ENCODE measurements around the gene WDR1.

The WDR1 gene

GRCh38 chr4:10063544-10064300 is 52.9 kb downstream of the WDR1 start:
- Histone ChIP-seq H3K27ac (ENCODE audit: low read length) (no peak overlapping the region), H3K4me1 (ENCODE audit: insufficient read depth, low read length) (peaks cover 9% of the 10 kb centered on the region), H3K4me3 (ENCODE audit: low read length) (no peak overlapping the region)

GRCh38 chr4:10061650-10062415 is 54.8 kb downstream of the WDR1 start:
- peaks cover 9% of the 10 kb centered on the region for H3K4me1 ChIP-seq (ENCODE audit: insufficient read depth, low read length)
- no peaks in the 10 kb centered on the region for H3K27me3 ChIP-seq (ENCODE audit: insufficient read depth, low read length)
- H3K27ac ChIP-seq (ENCODE audit: low read length): no peak overlapping the region
- H3K9me3 ChIP-seq (ENCODE audit: insufficient read depth, low read depth, low read length): no peaks in the 10 kb centered on the region
- H3K9ac ChIP-seq (ENCODE audit: low read depth, low read length): no peak overlapping the region
- no peaks in the 10 kb centered on the region for H3K36me3 ChIP-seq (ENCODE audit: insufficient read depth, low read depth, low read length)
- no peak overlapping the region for H3K4me3 ChIP-seq (ENCODE audit: low read length)

More at GRCh38 chr4:10063544-10064300, 52.9 kb downstream of the WDR1 start:
- H3K9me3 ChIP-seq (ENCODE audit: insufficient read depth, low read depth, low read length): no peaks in the 10 kb centered on the region
- H3K9ac ChIP-seq (ENCODE audit: low read depth, low read length): peak overlapping the region; percentile 2; the same call in 1 of the 2 replicates
- no peaks in the 10 kb centered on the region for H3K36me3 ChIP-seq (ENCODE audit: insufficient read depth, low read depth, low read length)
- H3K27me3 ChIP-seq (ENCODE audit: insufficient read depth, low read length): no peaks in the 10 kb centered on the region

- Histone ChIP-seq H3K27me3 (ENCODE audit: insufficient read depth, low read length) (no peaks in the 10 kb centered on the region), H3K9ac (ENCODE audit: low read depth, low read length) (no peak overlapping the region), H3K4me1 (ENCODE audit: insufficient read depth, low read length) (peaks cover 2% of the 10 kb centered on the region; the same call in 1 of the 2 replicates), H3K27ac (ENCODE audit: low read length) (no peak overlapping the region), H3K9me3 (ENCODE audit: insufficient read depth, low read depth, low read length) (no peaks in the 10 kb centered on the region), H3K4me3 (ENCODE audit: low read length) (no peak overlapping the region), H3K36me3 (ENCODE audit: insufficient read depth, low read depth, low read length) (no peaks in the 10 kb centered on the region)
These were observed 58.2 kb downstream of the WDR1 start for GRCh38 chr4:10058371-10058770.

- Histone ChIP-seq H3K9ac (ENCODE audit: low read depth, low read length) (no peak overlapping the region), H3K36me3 (ENCODE audit: insufficient read depth, low read depth, low read length) (no peaks in the 10 kb centered on the region), H3K4me1 (ENCODE audit: insufficient read depth, low read length) (no peaks in the 10 kb centered on the region), H3K4me3 (ENCODE audit: low read length) (no peak overlapping the region), H3K9me3 (ENCODE audit: insufficient read depth, low read depth, low read length) (no peaks in the 10 kb centered on the region), H3K27me3 (ENCODE audit: insufficient read depth, low read length) (no peaks in the 10 kb centered on the region), H3K27ac (ENCODE audit: low read length) (no peak overlapping the region)
These were observed 59.6 kb downstream of the WDR1 start for GRCh38 chr4:10057023-10057395.

GRCh38 chr4:10056334-10057022 is 60.1 kb downstream of the WDR1 start:
- Histone ChIP-seq H3K9ac (ENCODE audit: low read depth, low read length) (no peak overlapping the region), H3K27ac (ENCODE audit: low read length) (no peak overlapping the region), H3K4me3 (ENCODE audit: low read length) (no peak overlapping the region), H3K36me3 (ENCODE audit: insufficient read depth, low read depth, low read length) (no peaks in the 10 kb centered on the region), H3K27me3 (ENCODE audit: insufficient read depth, low read length) (no peaks in the 10 kb centered on the region), H3K4me1 (ENCODE audit: insufficient read depth, low read length) (no peaks in the 10 kb centered on the region), H3K9me3 (ENCODE audit: insufficient read depth, low read depth, low read length) (no peaks in the 10 kb centered on the region)

- peaks cover 4% of the 10 kb centered on the region; the same call in 1 of the 2 replicates for H3K4me1 ChIP-seq (ENCODE audit: insufficient read depth, low read length)
- H3K9me3 ChIP-seq (ENCODE audit: insufficient read depth, low read depth, low read length): no peaks in the 10 kb centered on the region
- H3K9ac ChIP-seq (ENCODE audit: low read depth, low read length): no peak overlapping the region
- H3K36me3 ChIP-seq (ENCODE audit: insufficient read depth, low read depth, low read length): no peaks in the 10 kb centered on the region
- H3K27me3 ChIP-seq (ENCODE audit: insufficient read depth, low read length): no peaks in the 10 kb centered on the region
- H3K27ac ChIP-seq (ENCODE audit: low read length): no peak overlapping the region
- no peak overlapping the region for H3K4me3 ChIP-seq (ENCODE audit: low read length)
These were observed 60.7 kb downstream of the WDR1 start for GRCh38 chr4:10055871-10056270.

- Histone ChIP-seq H3K4me3 (ENCODE audit: low read length) (no peak overlapping the region), H3K36me3 (ENCODE audit: insufficient read depth, low read depth, low read length) (no peaks in the 10 kb centered on the region), H3K9ac (ENCODE audit: low read depth, low read length) (no peak overlapping the region), H3K27ac (ENCODE audit: low read length) (no peak overlapping the region), H3K9me3 (ENCODE audit: insufficient read depth, low read depth, low read length) (no peaks in the 10 kb centered on the region), H3K4me1 (ENCODE audit: insufficient read depth, low read length) (peaks cover 15% of the 10 kb centered on the region), H3K27me3 (ENCODE audit: insufficient read depth, low read length) (no peaks in the 10 kb centered on the region)
These were observed 62.0 kb downstream of the WDR1 start for GRCh38 chr4:10054571-10055041.

- Histone ChIP-seq H3K4me1 (ENCODE audit: insufficient read depth, low read length) (peaks cover 17% of the 10 kb centered on the region), H3K9me3 (ENCODE audit: insufficient read depth, low read depth, low read length) (no peaks in the 10 kb centered on the region), H3K27ac (ENCODE audit: low read length) (no peak overlapping the region), H3K9ac (ENCODE audit: low read depth, low read length) (no peak overlapping the region), H3K4me3 (ENCODE audit: low read length) (no peak overlapping the region), H3K27me3 (ENCODE audit: insufficient read depth, low read length) (no peaks in the 10 kb centered on the region), H3K36me3 (ENCODE audit: insufficient read depth, low read depth, low read length) (no peaks in the 10 kb centered on the region)
These were observed 62.8 kb downstream of the WDR1 start for GRCh38 chr4:10053635-10054453.

- H3K27ac ChIP-seq (ENCODE audit: low read length): no peak overlapping the region
- H3K9ac ChIP-seq (ENCODE audit: low read depth, low read length): no peak overlapping the region
- no peaks in the 10 kb centered on the region for H3K27me3 ChIP-seq (ENCODE audit: insufficient read depth, low read length)
- no peaks in the 10 kb centered on the region for H3K9me3 ChIP-seq (ENCODE audit: insufficient read depth, low read depth, low read length)
- no peak overlapping the region for H3K4me3 ChIP-seq (ENCODE audit: low read length)
- no peaks in the 10 kb centered on the region for H3K36me3 ChIP-seq (ENCODE audit: insufficient read depth, low read depth, low read length)
- H3K4me1 ChIP-seq (ENCODE audit: insufficient read depth, low read length): peaks cover 17% of the 10 kb centered on the region
These were observed 65.0 kb downstream of the WDR1 start for GRCh38 chr4:10051517-10052135.

GRCh38 chr4:10050721-10051120 is 65.9 kb downstream of the WDR1 start:
- no peak overlapping the region for H3K4me3 ChIP-seq (ENCODE audit: low read length)
- no peaks in the 10 kb centered on the region for H3K27me3 ChIP-seq (ENCODE audit: insufficient read depth, low read length)
- no peaks in the 10 kb centered on the region for H3K9me3 ChIP-seq (ENCODE audit: insufficient read depth, low read depth, low read length)
- peaks cover 17% of the 10 kb centered on the region for H3K4me1 ChIP-seq (ENCODE audit: insufficient read depth, low read length)
- H3K36me3 ChIP-seq (ENCODE audit: insufficient read depth, low read depth, low read length): no peaks in the 10 kb centered on the region
- no peak overlapping the region for H3K27ac ChIP-seq (ENCODE audit: low read length)
- no peak overlapping the region for H3K9ac ChIP-seq (ENCODE audit: low read depth, low read length)

- no peaks in the 10 kb centered on the region for H3K27me3 ChIP-seq (ENCODE audit: insufficient read depth, low read length)
These were observed 66.3 kb downstream of the WDR1 start for GRCh38 chr4:10050261-10050661.

More at GRCh38 chr4:10050261-10050661, 66.3 kb downstream of the WDR1 start:
- Histone ChIP-seq H3K9me3 (ENCODE audit: insufficient read depth, low read depth, low read length) (no peaks in the 10 kb centered on the region), H3K4me3 (ENCODE audit: low read length) (no peak overlapping the region), H3K9ac (ENCODE audit: low read depth, low read length) (no peak overlapping the region), H3K36me3 (ENCODE audit: insufficient read depth, low read depth, low read length) (no peaks in the 10 kb centered on the region), H3K4me1 (ENCODE audit: insufficient read depth, low read length) (peaks cover 17% of the 10 kb centered on the region), H3K27ac (ENCODE audit: low read length) (no peak overlapping the region)

Measured in iPS-20b (cell line).